ENCODE measurements around the gene TNIP3. TPM values are rescaled to one million over a fixed set of nuclear protein-coding genes. Genes with fewer than 3 reads are reported as not detected.
A peak's percentile ranks its signal among the peaks of the same experiment; 100 is the strongest.
"Not testable (repeated sequence)": the region's sequence is repeated elsewhere in the genome, so short reads cannot be mapped to it uniquely, and the experiment has no call there.

The TNIP3 gene
- total RNA-seq, 1 donor: 0.72 TPM

- no peak for TF ChIP-seq CTCF (IDR thresholded peaks at IDR 0.05; ENCODE audit: insufficient read depth, low read length)
- no peak overlapping the region for H3K4me3 ChIP-seq (ENCODE audit: low read depth, low read length)
- DNase-seq (ENCODE audit: low read depth): peak; percentile 29
Observed at GRCh38 chr4:121182296-121182695, 18.2 kb upstream of the TNIP3 start.

GRCh38 chr4:121181493-121181892 is 17.4 kb upstream of the TNIP3 start:
- no peak for TF ChIP-seq CTCF (IDR thresholded peaks at IDR 0.05; ENCODE audit: insufficient read depth, low read length)
- no peak for DNase-seq (ENCODE audit: low read depth)
- H3K4me3 ChIP-seq (ENCODE audit: low read depth, low read length): no peak overlapping the region

- TF ChIP-seq CTCF (IDR thresholded peaks at IDR 0.05; ENCODE audit: insufficient read depth, low read length): no peak
Observed at GRCh38 chr4:121180558-121180957, 16.4 kb upstream of the TNIP3 start.

GRCh38 chr4:121177246-121178137 is 13.4 kb upstream of the TNIP3 start:
- no peak for DNase-seq (ENCODE audit: low read depth)
- no peak for TF ChIP-seq CTCF (IDR thresholded peaks at IDR 0.05; ENCODE audit: insufficient read depth, low read length)
- H3K4me3 ChIP-seq (ENCODE audit: low read depth, low read length): no peak overlapping the region

More at GRCh38 chr4:121180558-121180957, 16.4 kb upstream of the TNIP3 start:
- DNase-seq (ENCODE audit: low read depth): no peak
- no peak overlapping the region for H3K4me3 ChIP-seq (ENCODE audit: low read depth, low read length)

GRCh38 chr4:121176082-121176934 is 12.2 kb upstream of the TNIP3 start:
- no peak for DNase-seq (ENCODE audit: low read depth)
- no peak overlapping the region for H3K4me3 ChIP-seq (ENCODE audit: low read depth, low read length)
- TF ChIP-seq CTCF (IDR thresholded peaks at IDR 0.05; ENCODE audit: insufficient read depth, low read length): no peak

GRCh38 chr4:121171477-121171876 is 7.4 kb upstream of the TNIP3 start:
- not testable (repeated sequence) for H3K4me3 ChIP-seq (ENCODE audit: low read depth, low read length); DNase-seq (ENCODE audit: low read depth)
